Prostate gland (tissue), 2 donors: Measurements from ENCODE around the gene ZNF217. TPM values are rescaled to one million over a fixed set of nuclear protein-coding genes. Genes with fewer than 3 reads are reported as not detected.
"Not testable (repeated sequence)": the region's sequence is repeated elsewhere in the genome, so short reads cannot be mapped to it uniquely, and the experiment has no call there.

ENCODE experiments used
- DNase-seq: peaks from one replicate; pipeline ENCODE4 v3.0.0-alpha.2; 2019; ENCODE audit warnings: low spot score
- H3K27ac ChIP-seq, 2 donors: fragments of 200-600 bp; sonication (generic); 2 replicates each; pipeline ENCODE4 v1.5.1; 2017 to 2019
- H3K27me3 ChIP-seq: fragments of 200-600 bp; sonication (generic); replicated peaks from 2 replicates; pipeline ENCODE4 v1.5.1; 2019; ENCODE audit not compliant: insufficient read depth
- H3K36me3 ChIP-seq, 2 donors: fragments of 200-600 bp; sonication (generic); 1 replicate in 1 of 2; 2 replicates in 1 of 2; pipeline versions ENCODE4 v1.5.1 to v1.8.1; 2017 to 2019
- H3K4me1 ChIP-seq: fragments of 200-600 bp; sonication (generic); replicated peaks from 2 replicates; pipeline ENCODE4 v1.5.1; 2019
- H3K4me3 ChIP-seq, 2 donors: fragments of 200-600 bp; sonication (generic); 2 replicates each; pipeline ENCODE4 v1.5.1; 2017 to 2019
- H3K9me3 ChIP-seq: fragments of 200-600 bp; sonication (generic); 2 replicates; pipeline ENCODE4 v1.5.1; 2017
- CTCF ChIP-seq, 4 experiments: fragments of 200-600 bp in 2 of 4; fragments of 450-650 bp in 2 of 4; sonication (generic) in 2 of 4; IDR thresholded peaks; 1 replicate in 3 of 4; 2 replicates in 1 of 4; pipeline ENCODE4 v1.5.1; 2016 to 2019; ENCODE audit warnings: antibody characterized with exemption in 4 of 4, mild to moderate bottlenecking in 2 of 4, moderate library complexity in 2 of 4
- POLR2A ChIP-seq: fragments of 450-650 bp; IDR thresholded peaks from one replicate; pipeline ENCODE4 v1.6.1; 2016; ENCODE audit warnings: antibody characterized with exemption, mild to moderate bottlenecking
- POLR2AphosphoS5 ChIP-seq: sonication (generic); formaldehyde crosslinking; IDR thresholded peaks from one replicate; pipeline ENCODE4 v1.6.1; 2017; ENCODE audit warnings: antibody characterized with exemption
- WGBS: methylation state at CpG from one replicate; pipeline ENCODE4 v1.1.5; 2018; 5-methylcytosine and 5-hydroxymethylcytosine counted together
- intact Hi-C: fragments of 100-400 bp; cut with DNase I; formaldehyde crosslinking; loops from one replicate; pipeline ENCODE4 v1.14.2; 2022
- total RNA-seq, 2 donors: library from RNA; depleted of rRNA; stranded (reverse); fragments of >200 nt; gene quantifications; one replicate each; pipeline ENCODE4 v1.1.0, GENCODE V29; 2016

Gene ZNF217
- total RNA-seq, 2 donors from 2014 or later, result 35.4 to 44.5 TPM

DNA sequence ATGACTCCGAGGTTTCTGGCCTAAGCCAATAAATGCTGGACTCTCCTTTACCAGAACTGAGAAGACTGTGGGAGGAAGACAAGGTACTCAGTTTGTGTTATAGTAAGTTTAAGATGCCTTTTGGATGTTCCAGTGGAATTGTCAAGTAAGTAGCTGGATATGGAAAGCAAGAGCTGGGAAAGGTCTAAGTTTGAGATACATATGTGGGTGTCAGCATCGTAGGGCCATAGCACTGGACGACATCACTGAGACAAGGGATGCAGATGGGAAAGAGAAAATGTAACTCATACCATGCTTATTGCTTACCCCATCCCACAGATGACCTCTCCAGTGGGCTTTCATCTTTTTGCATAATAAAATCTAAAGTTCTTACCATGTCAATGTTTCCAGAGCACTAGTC is 45.5 kb upstream of the ZNF217 start:
- no peak for DNase-seq
- Histone ChIP-seq H3K36me3 (no peaks in the 10 kb centered on the region), H3K27me3 (no peaks in the 10 kb centered on the region), H3K4me3 (no peak overlapping the region), H3K27ac (peak overlapping the region; percentile 65 to 87), H3K9me3 (no peaks in the 10 kb centered on the region), H3K4me1 (peaks cover 3% of the 10 kb centered on the region)
- no peak for TF ChIP-seq CTCF (IDR thresholded peaks at IDR 0.05)
- no peak for TF ChIP-seq POLR2AphosphoS5
- TF ChIP-seq POLR2A, result no peak
- intact Hi-C loops, result no loop called here
- 81% methylated on average over 3 of the region's 3 CpGs for WGBS

GRCh38 chr20:53637310-53637709 is 43.7 kb upstream of the ZNF217 start:
- H3K36me3 ChIP-seq, intact Hi-C loops, DNase-seq, H3K9me3 ChIP-seq, H3K27me3 ChIP-seq, H3K4me3 ChIP-seq, H3K4me1 ChIP-seq: not testable (repeated sequence)
- peak overlapping the region in 1 of 2 donors; percentile 87 for H3K27ac ChIP-seq
- WGBS, result 74% methylated on average over 9 of the region's 9 CpGs

- DNase-seq, result no peak
- Histone ChIP-seq H3K27me3 (no peaks in the 10 kb centered on the region), H3K9me3 (no peaks in the 10 kb centered on the region), H3K4me3 (no peak overlapping the region), H3K27ac (no peak overlapping the region), H3K36me3 (no peaks in the 10 kb centered on the region), H3K4me1 (peaks cover 3% of the 10 kb centered on the region)
- intact Hi-C loops, result no loop called here
- 63% methylated on average over 2 of the region's 2 CpGs for WGBS
- no peak for TF ChIP-seq POLR2AphosphoS5
- TF ChIP-seq POLR2A, result no peak
Observed at GRCh38 chr20:53636540-53637097, 43.0 kb upstream of the ZNF217 start.

DNA sequence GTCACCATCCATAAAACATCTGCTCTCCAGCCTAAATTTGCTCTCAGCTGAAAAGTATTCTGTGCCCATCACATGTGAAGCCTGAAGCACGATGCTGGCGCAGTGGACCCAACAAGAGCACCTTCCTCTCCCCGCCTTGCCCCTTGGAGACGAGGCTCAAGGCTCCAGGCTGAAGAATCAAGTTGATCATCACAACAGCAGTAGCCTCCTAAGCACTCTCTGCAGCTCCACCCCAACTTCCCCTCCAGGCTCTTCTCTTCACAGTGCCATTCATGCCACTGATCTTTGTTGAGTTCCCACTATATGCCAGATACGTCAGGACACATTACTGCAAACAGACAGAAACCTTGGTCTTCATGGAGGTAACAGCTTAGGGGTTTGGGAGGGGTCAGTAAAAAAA is 41.6 kb upstream of the ZNF217 start:
- Histone ChIP-seq H3K9me3 (no peaks in the 10 kb centered on the region), H3K36me3 (no peaks in the 10 kb centered on the region), H3K27ac (no peak overlapping the region), H3K4me1 (peaks cover 3% of the 10 kb centered on the region), H3K27me3 (no peaks in the 10 kb centered on the region), H3K4me3 (no peak overlapping the region)
- no peak for DNase-seq
- TF ChIP-seq POLR2A (no peak), POLR2AphosphoS5 (no peak), CTCF (IDR thresholded peaks at IDR 0.05) (no peak)
- intact Hi-C loops, result no loop called here
- 83% methylated on average over 5 of the region's 5 CpGs for WGBS

DNA sequence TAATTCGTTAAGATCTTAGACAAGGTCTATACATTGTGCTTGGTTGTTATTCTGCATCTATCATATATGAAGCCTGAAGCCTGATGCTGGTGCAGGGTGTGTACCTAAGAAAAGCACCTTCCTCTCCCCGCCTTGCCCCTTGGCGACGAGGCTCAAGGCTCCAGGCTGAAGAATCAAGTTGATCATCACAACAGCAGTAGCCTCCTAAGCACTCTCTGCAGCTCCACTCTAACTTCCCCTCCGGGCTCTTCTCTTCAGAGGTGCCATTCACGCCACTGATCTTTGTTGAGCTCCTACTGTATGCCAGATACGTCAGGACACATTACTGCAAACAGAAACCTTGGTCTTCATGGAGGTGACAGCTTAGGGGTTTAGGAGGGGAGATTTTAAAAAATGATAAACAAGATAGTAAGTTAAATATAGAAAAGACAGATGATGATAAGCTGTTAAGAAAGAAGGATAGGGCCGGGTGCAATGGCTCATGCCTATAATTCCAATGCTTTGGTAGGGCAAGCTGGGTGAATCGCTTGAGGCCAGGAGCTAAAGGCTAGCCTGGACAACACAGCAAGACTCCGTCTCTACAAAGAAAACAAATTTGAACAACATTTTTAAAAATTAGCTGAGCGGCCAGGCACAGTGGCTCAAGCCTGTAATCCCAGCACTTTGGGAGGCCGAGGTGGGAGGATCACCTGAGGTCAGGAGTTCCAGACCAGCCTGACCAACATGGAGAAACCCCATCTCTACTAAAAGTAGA is 38.4 kb upstream of the ZNF217 start:
- no peak for DNase-seq
- Histone ChIP-seq H3K27ac (no peak overlapping the region), H3K4me3 (no peak overlapping the region), H3K27me3 (no peaks in the 10 kb centered on the region), H3K9me3 (no peaks in the 10 kb centered on the region), H3K4me1 (no peaks in the 10 kb centered on the region), H3K36me3 (no peaks in the 10 kb centered on the region)
- 93% methylated on average over 12 of the region's 12 CpGs for WGBS
- TF ChIP-seq POLR2A (no peak), POLR2AphosphoS5 (no peak), CTCF (IDR thresholded peaks at IDR 0.05) (no peak)
- intact Hi-C loops, result no loop called here

DNA sequence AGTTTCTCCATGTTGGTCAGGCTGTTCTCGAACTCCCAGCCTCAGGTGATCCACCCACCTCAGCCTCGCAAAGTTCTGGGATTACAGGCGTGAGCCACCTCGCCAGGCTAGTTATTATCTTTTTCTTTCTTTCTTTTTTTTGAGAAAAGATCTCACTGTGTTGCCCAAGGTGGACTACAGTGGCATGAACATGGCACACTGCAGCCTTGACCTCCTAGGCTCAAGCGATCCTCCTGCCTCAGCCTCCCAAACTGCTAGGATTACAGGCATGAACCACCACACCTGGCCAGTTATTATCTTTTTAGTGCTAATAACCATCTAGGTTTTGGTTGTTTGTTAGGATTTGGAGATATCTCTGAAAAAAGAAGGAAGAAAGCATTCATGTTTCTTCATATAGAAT is 35.8 kb upstream of the ZNF217 start:
- DNase-seq, result no peak
- intact Hi-C loops, result no loop called here
- Histone ChIP-seq H3K4me3 (no peak overlapping the region), H3K4me1 (no peaks in the 10 kb centered on the region), H3K36me3 (no peaks in the 10 kb centered on the region), H3K27ac (no peak overlapping the region), H3K9me3 (no peaks in the 10 kb centered on the region), H3K27me3 (no peaks in the 10 kb centered on the region)
- 78% methylated on average over 5 of the region's 5 CpGs for WGBS
- no peak for TF ChIP-seq POLR2A
- no peak for TF ChIP-seq POLR2AphosphoS5
- no peak for TF ChIP-seq CTCF (IDR thresholded peaks at IDR 0.05)

DNA sequence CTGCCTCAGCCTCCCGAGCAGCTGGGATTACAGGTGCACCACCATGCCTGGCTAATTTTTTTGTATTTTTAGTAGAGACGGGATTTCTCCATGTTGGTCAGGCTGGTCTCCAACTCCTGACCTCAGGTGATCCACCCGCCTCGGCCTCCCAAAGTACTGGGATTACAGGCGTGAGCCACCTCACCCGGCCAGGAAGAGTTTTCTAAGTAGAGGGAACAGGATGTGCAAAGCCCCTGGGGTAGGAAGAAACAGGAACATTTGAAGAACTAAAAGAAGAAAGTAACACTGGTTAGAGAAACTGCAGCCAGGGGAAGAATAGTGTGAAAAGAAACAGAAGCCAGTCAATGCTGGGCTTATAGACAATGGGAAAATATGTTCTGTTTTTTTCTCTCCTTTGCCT is 35.1 kb upstream of the ZNF217 start:
- DNase-seq, H3K27me3 ChIP-seq, H3K4me3 ChIP-seq, H3K4me1 ChIP-seq, intact Hi-C loops, H3K27ac ChIP-seq, H3K9me3 ChIP-seq, H3K36me3 ChIP-seq: not testable (repeated sequence)
- 86% methylated on average over 6 of the region's 6 CpGs for WGBS
